ENCODE results near the gene BCL7A.

- no peak for TF ChIP-seq POLR2AphosphoS5 (IDR thresholded peaks at IDR 0.05; ENCODE audit: low read depth, low read length)
- no peak for TF ChIP-seq REST (IDR thresholded peaks at IDR 0.05; ENCODE audit: insufficient read depth in 1 of 2, low read depth in 2 of 2, low read length in 2 of 2)
Measured at GRCh38 chr12:122022393-122023338, 982 bp downstream of the BCL7A start.
